Testis (tissue), 3 donors: ENCODE data around the gene FKBP8. TPM values are rescaled to one million over a fixed set of nuclear protein-coding genes. Genes with fewer than 3 reads are reported as not detected.

Source experiments
- DNase-seq: peaks from one replicate; pipeline ENCODE4 v3.0.0-alpha.2; 2019
- H3K27ac ChIP-seq, 2 donors: fragments of 200-600 bp; sonication (generic); one replicate each; pipeline ENCODE4 v1.5.1; 2019
- H3K27me3 ChIP-seq: fragments of 200-600 bp; sonication (generic); one replicate; pipeline ENCODE4 v1.5.1; 2019
- H3K36me3 ChIP-seq: fragments of 200-600 bp; sonication (generic); one replicate; pipeline ENCODE4 v1.5.1; 2017; ENCODE audit warnings: low read depth; ENCODE audit errors: missing control alignments
- H3K4me1 ChIP-seq: fragments of 200-600 bp; sonication (generic); one replicate; pipeline ENCODE4 v1.5.1; 2019
- H3K4me3 ChIP-seq, 2 donors: fragments of 200-600 bp; sonication (generic); one replicate each; pipeline ENCODE4 v1.5.1; 2017 to 2019
- H3K9me3 ChIP-seq: fragments of 200-600 bp; sonication (generic); one replicate; pipeline ENCODE4 v1.5.1; 2017
- CTCF ChIP-seq, 3 experiments: fragments of 450-650 bp in 2 of 3; fragments of 200-600 bp in 1 of 3; sonication (generic) in 1 of 3; IDR thresholded peaks; one replicate each; pipeline ENCODE4 v1.5.1; 2016 to 2019; ENCODE audit warnings: antibody characterized with exemption in 3 of 3, mild to moderate bottlenecking in 2 of 3, moderate library complexity in 1 of 3
- POLR2A ChIP-seq: fragments of 450-650 bp; IDR thresholded peaks from one replicate; pipeline ENCODE4 v1.6.1; 2017; ENCODE audit warnings: antibody characterized with exemption, mild to moderate bottlenecking, moderate library complexity
- WGBS, 2 donors: methylation state at CpG; one replicate each; pipeline ENCODE4 v1.1.5; 2018; 5-methylcytosine and 5-hydroxymethylcytosine counted together
- intact Hi-C: fragments of 100-400 bp; cut with DNase I; formaldehyde crosslinking; loops from one replicate; pipeline ENCODE4 v1.15.1; 2023; ENCODE audit warnings: low total_unique reads
- polyA plus RNA-seq: library from polyadenylated mRNA; stranded (reverse); fragments of 350-450 nt; fragmentation: Illumina TruSeq; extraction: RNeasy Lipid Tissue Mini Kit (QIAGEN cat#74804); gene quantifications from one replicate; pipeline ENCODE4 v1.2.3, GENCODE V29; 2014; ENCODE audit warnings: low read depth, low replicate concordance; ENCODE audit not compliant: insufficient read depth
- total RNA-seq, 2 donors: library from RNA; depleted of rRNA; stranded (reverse); fragments of >200 nt; gene quantifications; one replicate each; pipeline ENCODE4 v1.2.3, GENCODE V29; 2016

FKBP8 gene
- total and polyA plus RNA-seq, 3 donors from 2014 or later, result 571 to 614 (median 587) TPM

GRCh38 chr19:18518639-18519038, 24.7 kb downstream of the FKBP8 start:
- H3K27me3 ChIP-seq, result no peaks in the 10 kb centered on the region
- no peak for TF ChIP-seq CTCF (IDR thresholded peaks at IDR 0.05)
- TF ChIP-seq POLR2A, result no peak
- intact Hi-C loops, result no loop called here
- no peak for DNase-seq
- no peaks in the 10 kb centered on the region for H3K36me3 ChIP-seq
- no peak overlapping the region for H3K4me3 ChIP-seq
- WGBS, 2 donors, result 95 to 97% methylated on average over 9 of the region's 9 CpGs
- H3K27ac ChIP-seq, result no peak overlapping the region
- no peaks in the 10 kb centered on the region for H3K9me3 ChIP-seq
- H3K4me1 ChIP-seq, result peaks cover 31% of the 10 kb centered on the region

GRCh38 chr19:18517606-18518005, 25.8 kb downstream of the FKBP8 start:
- H3K4me3 ChIP-seq, result no peak overlapping the region
- no peaks in the 10 kb centered on the region for H3K27me3 ChIP-seq
- intact Hi-C loops, result no loop called here
- no peak overlapping the region for H3K27ac ChIP-seq
- 74 to 80% methylated on average over 4 of the region's 4 CpGs for whole genome bisulfite sequencing, 2 donors
- H3K9me3 ChIP-seq, result no peaks in the 10 kb centered on the region
- no peaks in the 10 kb centered on the region for H3K36me3 ChIP-seq
- DNase-seq, result no peak
- peaks cover 35% of the 10 kb centered on the region for H3K4me1 ChIP-seq
- no peak for TF ChIP-seq CTCF (IDR thresholded peaks at IDR 0.05)
- no peak for TF ChIP-seq POLR2A

- H3K9me3 ChIP-seq, result no peaks in the 10 kb centered on the region
- no peaks in the 10 kb centered on the region for H3K36me3 ChIP-seq
- H3K27me3 ChIP-seq, result no peaks in the 10 kb centered on the region
- DNase-seq, result no peak
- TF ChIP-seq CTCF (IDR thresholded peaks at IDR 0.05), result no peak
- TF ChIP-seq POLR2A, result no peak
- 74 to 76% methylated on average over 5 of the region's 5 CpGs for WGBS, 2 donors
- H3K4me3 ChIP-seq, result no peak overlapping the region
- H3K4me1 ChIP-seq, result peaks cover 35% of the 10 kb centered on the region
- peak overlapping the region in 1 of 2 donors; percentile 67 for H3K27ac ChIP-seq
- intact Hi-C loops, result no loop called here
Measured at GRCh38 chr19:18515959-18516358, 27.4 kb downstream of the FKBP8 start.

- Histone ChIP-seq H3K27ac (peak overlapping the region in 1 of 2 donors; percentile 67), H3K27me3 (no peaks in the 10 kb centered on the region), H3K36me3 (no peaks in the 10 kb centered on the region), H3K4me3 (no peak overlapping the region), H3K4me1 (peaks cover 33% of the 10 kb centered on the region), H3K9me3 (no peaks in the 10 kb centered on the region)
- TF ChIP-seq CTCF (IDR thresholded peaks at IDR 0.05) (no peak), POLR2A (no peak)
- WGBS, 2 donors, result 51 to 59% methylated on average over 12 to 17 of the region's 17 CpGs
- DNase-seq, result no peak
- intact Hi-C loops, result no loop called here
Measured at GRCh38 chr19:18514800-18515682, 28.3 kb downstream of the FKBP8 start.

- no peak for TF ChIP-seq POLR2A
- no peak for TF ChIP-seq CTCF (IDR thresholded peaks at IDR 0.05)
- 43 to 65% methylated on average over 5 to 11 of the region's 11 CpGs for WGBS, 2 donors
- Histone ChIP-seq H3K27me3 (no peaks in the 10 kb centered on the region), H3K4me1 (peaks cover 33% of the 10 kb centered on the region), H3K4me3 (no peak overlapping the region), H3K27ac (peak overlapping the region in 1 of 2 donors; percentile 69), H3K36me3 (no peaks in the 10 kb centered on the region), H3K9me3 (no peaks in the 10 kb centered on the region)
- intact Hi-C loops, result no loop called here
- DNase-seq, result peak; percentile 79
Measured at GRCh38 chr19:18513868-18514267, 29.5 kb downstream of the FKBP8 start.
